GM12878 (cell line): Measurements from ENCODE around the gene CBLB. TPM values are rescaled to one million over a fixed set of nuclear protein-coding genes. Genes with fewer than 3 reads are reported as not detected.

Experiments
- BCLAF1 ChIP-seq: fragments of 450-650 bp; IDR thresholded peaks from 2 replicates; pipeline ENCODE4 v1.6.1; 2017; ENCODE audit warnings: antibody characterized with exemption, mild to moderate bottlenecking, moderate library complexity
- BHLHE40 ChIP-seq, 2 experiments: fragments of 450-650 bp in 1 of 2; IDR thresholded peaks; 2 replicates each; pipeline ENCODE4 v1.6.1; 2011 to 2017; ENCODE audit warnings: low read depth in 2 of 2, borderline replicate concordance in 1 of 2, improper control_type of control experiment in 1 of 2, low read length in 1 of 2, mild to moderate bottlenecking in 1 of 2
- CREB1 ChIP-seq: IDR thresholded peaks from 2 replicates; pipeline ENCODE4 v1.6.1; 2012; ENCODE audit warnings: low read depth, mild to moderate bottlenecking, inconsistent platforms
- FOS ChIP-seq: IDR thresholded peaks from 3 replicates; pipeline ENCODE4 v1.6.1; 2011; ENCODE audit warnings: borderline replicate concordance; ENCODE audit not compliant: insufficient read length; ENCODE audit errors: extremely low read depth
- IRF5 ChIP-seq: fragments of 450-650 bp; IDR thresholded peaks from 2 replicates; pipeline ENCODE4 v1.6.1; 2017; ENCODE audit warnings: borderline replicate concordance
- KDM1A ChIP-seq: fragments of 200-600 bp; sonication (generic); IDR thresholded peaks from 2 replicates; pipeline ENCODE4 v1.6.1; 2016; ENCODE audit warnings: borderline replicate concordance
- KLF5 ChIP-seq: fragments of 450-650 bp; IDR thresholded peaks from 2 replicates; pipeline ENCODE4 v1.6.1; 2014; ENCODE audit warnings: mild to moderate bottlenecking; ENCODE audit not compliant: partially characterized antibody
- MLLT1 ChIP-seq: fragments of 450-650 bp; IDR thresholded peaks from 2 replicates; pipeline ENCODE4 v1.6.1; 2016; ENCODE audit warnings: mild to moderate bottlenecking
- RAD21 ChIP-seq: IDR thresholded peaks from 2 replicates; pipeline ENCODE4 v1.6.1; 2011; ENCODE audit warnings: mild to moderate bottlenecking, low read depth, low read length, moderate library complexity; ENCODE audit not compliant: insufficient read depth
- RFX5 ChIP-seq: IDR thresholded peaks from 2 replicates; pipeline ENCODE4 v1.6.1; 2011; ENCODE audit warnings: low read depth, low read length, improper control_type of control experiment
- SUPT20H ChIP-seq: IDR thresholded peaks from 2 replicates; pipeline ENCODE4 v1.6.1; 2011; ENCODE audit warnings: low read depth, mild to moderate bottlenecking, low read length, moderate library complexity, borderline replicate concordance; ENCODE audit not compliant: control insufficient read depth
- YBX1 ChIP-seq: fragments of 450-650 bp; IDR thresholded peaks from 2 replicates; pipeline ENCODE4 v1.6.1; 2016; ENCODE audit warnings: antibody characterized with exemption
- ZBTB33 ChIP-seq: fragments of 450-650 bp; IDR thresholded peaks from 2 replicates; pipeline ENCODE4 v1.6.1; 2017; ENCODE audit warnings: mild to moderate bottlenecking
- ZBTB40 ChIP-seq: fragments of 450-650 bp; IDR thresholded peaks from 2 replicates; pipeline ENCODE4 v1.6.1; 2016; ENCODE audit warnings: mild to moderate bottlenecking, moderate library complexity, borderline replicate concordance
- ZZZ3 ChIP-seq: IDR thresholded peaks from 2 replicates; pipeline ENCODE4 v1.6.1; 2011; ENCODE audit warnings: low read depth; ENCODE audit not compliant: control insufficient read depth, insufficient read length
- polyA plus RNA-seq, 11 experiments: library from polyadenylated mRNA; depleted of rRNA in 4 of 11; unstranded in 6 of 11; stranded (reverse) in 5 of 11; fragments of >200 nt; fragmentation: Nextera tagmentation in 4 of 11; fragmentation: Illumina TruSeq in 1 of 11; extraction: Ambion mirVana in 4 of 11; extraction: Trizol in 1 of 11; gene quantifications; 1 replicate in 1 of 11; 2 replicates in 10 of 11; pipeline versions ENCODE4 v1.2.1 to v1.2.3, GENCODE V29; 2011 to 2016; ENCODE audit warnings: inconsistent platforms in 2 of 11, missing spikeins in 2 of 11, low read depth in 1 of 11
- total RNA-seq, 4 experiments: library from RNA; depleted of rRNA in 3 of 4; stranded (reverse); fragments of >200 nt in 3 of 4; fragmentation: Illumina TruSeq in 1 of 4; extraction: Trizol in 1 of 4; gene quantifications; 2 replicates each; pipeline versions ENCODE4 v1.2.1 to v1.2.3, GENCODE V29; 2013 to 2021

The CBLB gene
- total and polyA plus RNA-seq, 10 of the 15 experiments (the other 5 are each of a cell fraction or from before 2014, with no cell fraction given): 17.2 to 107 (median 41.9) TPM

GRCh38 chr3:105866656-105867653 is 1.9 kb downstream of the CBLB start (continued):
- 0 out of 2 replicates have a peak, but pooled peaks have one; percentile 6 for TF ChIP-seq ZBTB33
- no peak for TF ChIP-seq CREB1
- no peak for TF ChIP-seq BCLAF1
- no peak for TF ChIP-seq KDM1A
- TF ChIP-seq SUPT20H: no peak
- no peak for TF ChIP-seq ZBTB40
- TF ChIP-seq YBX1: no peak
- no peak for TF ChIP-seq ZZZ3
- TF ChIP-seq MLLT1: peak; percentile 59
- TF ChIP-seq KLF5: no peak
- TF ChIP-seq RAD21: 0 out of 2 replicates have a peak, but pooled peaks have one; percentile 1
- TF ChIP-seq BHLHE40 (IDR thresholded peaks at IDR 0.05; ENCODE audit: borderline replicate concordance in 1 of 2, low read depth in 2 of 2, low read length in 1 of 2): peak; percentile 9 to 52; a peak in 2 of 4 replicates
- no peak for TF ChIP-seq RFX5
- TF ChIP-seq IRF5: no peak
- TF ChIP-seq FOS: no peak
